Aorta (tissue), 5 donors: ENCODE data around the gene FAM20A. TPM values are rescaled to one million over a fixed set of nuclear protein-coding genes. Genes with fewer than 3 reads are reported as not detected.
"Not testable (repeated sequence)": the region's sequence is repeated elsewhere in the genome, so short reads cannot be mapped to it uniquely, and the experiment has no call there.

Source experiments
- ATAC-seq: fragments of 200-7000 bp; cut with Tn5 transposase; one replicate; pipeline ENCODE4 v1.9.1; 2022; ENCODE audit warnings: moderate library complexity; ENCODE audit not compliant: low FRiP score
- DNase-seq, 2 donors: peaks; one replicate each; pipeline ENCODE4 v3.0.0-alpha.2; 2020
- H3K27ac ChIP-seq, 2 donors: one replicate each; pipeline ENCODE4 v1.5.1; 2013; ENCODE audit warnings: low read length in 2 of 2, mild to moderate bottlenecking in 2 of 2, moderate library complexity in 2 of 2, control low read depth in 1 of 2, inconsistent platforms in 1 of 2, low read depth in 1 of 2
- H3K27me3 ChIP-seq, 2 donors: one replicate each; pipeline ENCODE4 v1.6.1; 2013; ENCODE audit warnings: control low read depth in 1 of 2, low read length in 1 of 2, mild to moderate bottlenecking in 1 of 2, moderate library complexity in 1 of 2; ENCODE audit not compliant: insufficient read depth in 2 of 2, control insufficient read depth in 1 of 2
- H3K36me3 ChIP-seq, 2 donors: one replicate each; pipeline ENCODE4 v1.6.1; 2013; ENCODE audit warnings: control low read depth in 1 of 2, low read length in 1 of 2, mild to moderate bottlenecking in 1 of 2; ENCODE audit not compliant: insufficient read depth in 2 of 2, control insufficient read depth in 1 of 2
- H3K4me1 ChIP-seq, 2 donors: one replicate each; pipeline ENCODE4 v1.6.1; 2013; ENCODE audit warnings: low read length in 2 of 2, control low read depth in 1 of 2, mild to moderate bottlenecking in 1 of 2, moderate library complexity in 1 of 2; ENCODE audit not compliant: insufficient read depth in 2 of 2, control insufficient read depth in 1 of 2
- H3K4me3 ChIP-seq, 2 donors: one replicate each; pipeline ENCODE4 v1.5.1; 2013; ENCODE audit warnings: low read length in 2 of 2, control low read depth in 1 of 2, mild to moderate bottlenecking in 1 of 2
- H3K9me3 ChIP-seq: one replicate; pipeline ENCODE4 v1.6.1; 2013; ENCODE audit warnings: mild to moderate bottlenecking, low read length; ENCODE audit not compliant: control insufficient read depth
- WGBS, 2 donors: extraction: QIAGEN DNeasy Blood & Tissue Kit; methylation state at CpG; one replicate each; pipeline ENCODE4 v1.1.7; 2013; 5-methylcytosine and 5-hydroxymethylcytosine counted together
- intact Hi-C, 2 donors: fragments of 100-400 bp; cut with DNase I; formaldehyde crosslinking; loops; one replicate each; pipeline versions ENCODE4 v1.14.2 to v1.15.0; 2022
- polyA plus RNA-seq, 2 donors: library from polyadenylated mRNA; stranded (reverse); fragments of 200-250 nt; gene quantifications; one replicate each; pipeline ENCODE4 v1.2.3, GENCODE V29; 2013
- total RNA-seq, 2 donors: library from RNA; stranded (reverse); fragmentation: NEBNext Ultra II Directional; extraction: Animal tissue kit (Norgen Biotek cat#: 25700); gene quantifications; one replicate each; pipeline ENCODE4 v1.2.1, GENCODE V29; 2021
- donor health status: healthy with polysubstance abuse.
- donor health status: Bipolar disorder and iron deficiency.
- donor health status: DM: no; HTN: no; CAD: no.
- donor health status: DM: no; HTN: no; CAD: no.
- donor health status: DM: yes; HTN: yes; CAD: no.

FAM20A gene
- total and polyA plus RNA-seq, 4 donors: 0.69 to 71.6 (median 11.2) TPM

DNA sequence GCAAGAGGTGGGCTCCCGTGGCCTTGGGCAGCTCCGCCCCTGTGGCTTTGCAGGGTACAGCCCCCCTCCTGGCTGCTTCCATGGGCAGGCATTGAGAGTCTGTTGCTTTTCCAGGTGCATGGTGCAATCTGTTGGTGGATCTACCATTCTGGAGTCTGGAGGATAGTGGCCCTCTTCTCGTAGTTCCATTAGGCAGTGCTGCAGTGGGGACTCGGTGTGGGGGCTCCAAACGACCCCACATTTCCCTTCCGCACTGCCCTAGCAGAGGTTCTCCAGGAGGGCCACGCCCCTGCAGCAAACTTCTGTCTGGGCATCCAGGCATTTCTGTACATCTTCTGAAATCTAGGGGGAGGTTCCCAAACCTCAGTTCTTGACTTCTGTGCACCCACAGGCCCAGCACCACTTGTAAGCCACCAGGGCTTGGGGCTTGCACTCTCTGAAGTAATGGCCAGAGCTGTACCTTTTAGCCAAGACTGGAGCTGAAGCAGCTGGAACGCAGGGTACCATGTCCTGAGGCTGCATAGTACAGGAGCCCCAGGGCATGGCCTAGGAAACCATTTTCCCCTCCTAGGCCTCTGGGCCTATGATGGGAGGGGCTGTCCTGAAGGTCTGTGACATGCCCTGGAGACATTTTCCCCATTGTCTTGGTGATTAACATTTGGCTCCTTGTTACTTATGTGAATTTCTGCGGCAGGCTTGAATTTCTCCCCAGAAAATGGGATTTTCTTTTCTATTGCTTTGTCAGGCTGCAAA is 82.9 kb downstream of the FAM20A start:
- H3K27me3 ChIP-seq: no peaks in the 10 kb centered on the region
- no peaks in the 10 kb centered on the region for H3K9me3 ChIP-seq
- H3K27ac ChIP-seq: no peak overlapping the region
- 93 to 95% methylated on average over 9 of the region's 9 CpGs for WGBS, 2 donors
- no peak for ATAC-seq
- intact Hi-C loops: no loop called here
- peaks cover 2 to 4% of the 10 kb centered on the region in 2 donors for H3K4me1 ChIP-seq
- DNase-seq: no peak
- H3K4me3 ChIP-seq: no peak overlapping the region
- H3K36me3 ChIP-seq: peaks cover 0 to 2% of the 10 kb centered on the region in 2 donors

DNA sequence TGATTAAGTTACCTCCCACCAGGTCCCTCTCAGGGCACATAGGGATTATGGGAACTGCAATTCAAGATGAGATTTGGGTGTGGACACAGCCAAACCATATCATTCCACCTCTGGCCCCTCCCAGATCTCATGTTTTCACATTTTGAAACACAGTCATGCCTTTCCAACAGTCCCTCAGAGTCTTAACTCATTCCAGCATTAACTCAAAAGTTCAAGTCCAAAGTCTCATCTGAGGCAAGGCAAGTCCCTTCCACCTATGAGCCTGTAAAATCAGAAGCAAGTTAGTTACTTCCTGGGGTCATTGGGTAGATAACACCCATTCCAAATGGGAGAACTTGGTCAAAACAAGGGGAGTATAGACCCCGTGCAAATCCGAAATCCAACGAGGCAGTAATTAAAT is 83.6 kb downstream of the FAM20A start:
- intact Hi-C loops, H3K4me3 ChIP-seq, H3K36me3 ChIP-seq: not testable (repeated sequence)

DNA sequence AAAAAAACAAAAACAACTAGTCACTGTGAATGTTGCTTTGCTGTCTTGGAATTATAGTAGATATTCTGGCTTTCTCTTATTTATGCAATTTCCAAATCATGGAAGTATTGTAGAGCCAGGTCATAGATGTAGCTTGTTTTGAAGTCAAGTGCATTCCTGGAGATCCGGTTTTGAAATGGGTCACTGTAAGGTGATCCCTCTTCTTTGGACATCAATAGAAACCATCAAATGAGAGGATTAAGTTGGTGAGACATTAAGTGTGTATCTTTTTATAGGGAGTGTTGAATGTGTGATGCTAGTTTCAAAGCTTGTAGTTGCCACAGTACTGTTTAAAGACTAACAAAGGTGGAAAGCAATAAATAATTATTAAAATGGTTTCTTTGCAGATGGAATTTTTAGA is 84.4 kb downstream of the FAM20A start:
- H3K27ac ChIP-seq: no peak overlapping the region
- no peaks in the 10 kb centered on the region for H3K4me1 ChIP-seq
- no peak overlapping the region for H3K4me3 ChIP-seq
- intact Hi-C loops: no loop called here
- no peaks in the 10 kb centered on the region for H3K27me3 ChIP-seq
- ATAC-seq (no peak), DNase-seq (no peak)
- no peaks in the 10 kb centered on the region for H3K9me3 ChIP-seq
- 65 to 78% methylated on average over 1 of the region's 1 CpG for WGBS, 2 donors
- no peaks in the 10 kb centered on the region for H3K36me3 ChIP-seq

More for the DNA sequence above, 83.6 kb downstream of the FAM20A start:
- not testable (repeated sequence) for H3K27me3 ChIP-seq, H3K9me3 ChIP-seq, H3K27ac ChIP-seq, ATAC-seq, DNase-seq, H3K4me1 ChIP-seq
- 91% methylated on average over 3 of the region's 3 CpGs for WGBS, 2 donors

DNA sequence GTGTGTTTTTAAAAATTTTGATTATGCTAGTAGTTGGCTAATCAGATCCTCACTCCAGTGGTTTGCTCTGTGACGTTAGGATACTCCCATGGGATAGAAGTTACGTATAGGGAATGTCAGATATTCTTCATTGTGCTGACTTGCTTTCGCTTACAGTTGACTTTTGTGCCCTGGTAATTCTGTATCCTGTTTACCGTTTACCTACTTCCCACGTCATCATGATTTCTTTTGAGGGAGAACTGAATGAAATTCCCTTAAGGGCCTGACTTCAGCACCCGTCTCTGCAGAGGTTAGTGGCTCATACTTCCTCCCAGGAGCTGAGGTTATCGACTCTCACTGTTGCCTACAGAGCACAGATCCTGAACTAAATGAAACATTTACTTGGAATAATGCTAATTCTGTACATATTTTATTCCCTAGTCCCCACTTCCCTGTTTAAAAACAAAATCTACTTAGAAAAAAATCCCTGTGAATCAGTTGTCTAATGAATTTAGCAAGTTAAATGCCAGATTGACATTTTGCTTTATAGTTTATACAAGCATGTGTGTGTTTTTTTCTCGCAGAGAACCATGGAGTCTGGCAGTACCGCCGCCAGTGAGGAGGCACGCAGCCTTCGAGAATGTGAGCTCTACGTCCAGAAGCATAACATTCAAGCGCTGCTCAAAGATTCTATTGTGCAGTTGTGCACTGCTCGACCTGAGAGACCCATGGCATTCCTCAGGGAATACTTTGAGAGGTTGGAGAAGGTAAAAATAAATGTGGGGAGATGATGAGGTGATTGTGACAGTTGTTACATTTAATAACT is 86.1 kb downstream of the FAM20A start:
- peak overlapping the region in 1 of 2 donors; percentile 49 for H3K27ac ChIP-seq
- no peak for DNase-seq
- intact Hi-C loops: loop anchor here (5.0 kb wide), 2 partner anchors 48 to 268 kb away; partner anchors contain the start of gene AMZ2 (in 1 of the 2)
- peak overlapping the region; percentile 21 to 23 for H3K4me3 ChIP-seq
- no peaks in the 10 kb centered on the region for H3K4me1 ChIP-seq
- H3K9me3 ChIP-seq: no peaks in the 10 kb centered on the region
- H3K27me3 ChIP-seq: no peaks in the 10 kb centered on the region
- no peaks in the 10 kb centered on the region for H3K36me3 ChIP-seq
- ATAC-seq: no peak
- 6 to 9% methylated on average over 15 of the region's 15 CpGs for WGBS, 2 donors

DNA sequence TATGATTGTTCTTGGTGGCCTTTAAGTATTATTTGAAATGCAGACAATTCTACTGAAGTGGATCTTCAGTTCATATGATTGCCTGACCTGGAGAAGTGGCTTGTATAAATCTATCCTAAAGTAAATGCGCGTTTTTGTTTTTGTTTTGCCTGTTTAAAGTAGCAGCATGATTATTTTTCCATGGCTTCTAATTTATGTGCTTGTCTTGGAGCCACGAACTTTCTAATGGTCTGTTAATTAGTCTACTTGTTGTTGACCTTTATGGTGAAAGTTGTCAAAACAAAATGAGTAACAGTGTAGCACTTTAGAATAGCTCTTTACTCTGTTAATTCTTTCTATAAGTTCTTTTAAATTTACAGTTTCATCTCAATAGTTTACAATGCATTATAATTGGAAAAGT is 87.2 kb downstream of the FAM20A start:
- peak overlapping the region; percentile 68 to 89 for H3K4me3 ChIP-seq
- intact Hi-C loops: loop anchor here (5.0 kb wide), 2 partner anchors 47 to 267 kb away; partner anchors contain the start of gene AMZ2 (in 1 of the 2)
- no peak for ATAC-seq
- WGBS, 2 donors: 8 to 13% methylated on average over 3 of the region's 3 CpGs
- no peaks in the 10 kb centered on the region for H3K27me3 ChIP-seq
- H3K4me1 ChIP-seq: no peaks in the 10 kb centered on the region
- H3K36me3 ChIP-seq: no peaks in the 10 kb centered on the region
- H3K9me3 ChIP-seq: no peaks in the 10 kb centered on the region
- no peak for DNase-seq
- no peak overlapping the region for H3K27ac ChIP-seq

DNA sequence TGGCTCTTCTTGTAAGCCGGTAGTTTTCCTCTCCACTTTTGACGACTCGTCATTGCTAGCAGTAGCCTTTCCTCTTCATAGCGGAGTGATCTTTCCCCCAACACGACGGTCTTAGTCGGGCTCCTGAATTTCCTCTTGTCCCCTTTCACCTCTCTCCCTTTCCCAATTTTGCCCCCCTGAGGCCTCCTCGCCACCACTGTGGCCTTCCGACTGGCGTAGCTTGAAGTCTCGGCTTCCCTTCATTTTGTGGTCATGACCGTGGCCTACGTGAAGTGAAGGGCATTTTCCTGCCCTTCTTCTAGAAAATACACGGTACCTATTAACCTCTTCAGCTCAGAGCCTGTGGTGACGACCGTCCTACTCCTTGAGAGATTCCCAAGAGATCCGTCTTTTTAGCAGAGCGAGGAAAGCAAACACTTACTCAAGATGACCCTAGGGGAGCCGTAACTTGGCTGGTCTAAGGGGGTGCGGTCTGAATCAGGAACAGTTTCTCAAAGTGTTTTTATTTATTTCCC is 88.2 kb downstream of the FAM20A start:
- ATAC-seq (peak; percentile 24), DNase-seq (no peak)
- peak overlapping the region; percentile 68 to 89 for H3K4me3 ChIP-seq
- H3K27ac ChIP-seq: peak overlapping the region; percentile 72 to 96
- H3K4me1 ChIP-seq: no peaks in the 10 kb centered on the region
- no peaks in the 10 kb centered on the region for H3K27me3 ChIP-seq
- H3K9me3 ChIP-seq: no peaks in the 10 kb centered on the region
- 0% methylated on average over 20 of the region's 20 CpGs for WGBS, 2 donors
- H3K36me3 ChIP-seq: no peaks in the 10 kb centered on the region
- intact Hi-C loops: loop anchor here (5.0 kb wide), 2 partner anchors 46 to 266 kb away; partner anchors contain the start of gene AMZ2 (in 1 of the 2)

DNA sequence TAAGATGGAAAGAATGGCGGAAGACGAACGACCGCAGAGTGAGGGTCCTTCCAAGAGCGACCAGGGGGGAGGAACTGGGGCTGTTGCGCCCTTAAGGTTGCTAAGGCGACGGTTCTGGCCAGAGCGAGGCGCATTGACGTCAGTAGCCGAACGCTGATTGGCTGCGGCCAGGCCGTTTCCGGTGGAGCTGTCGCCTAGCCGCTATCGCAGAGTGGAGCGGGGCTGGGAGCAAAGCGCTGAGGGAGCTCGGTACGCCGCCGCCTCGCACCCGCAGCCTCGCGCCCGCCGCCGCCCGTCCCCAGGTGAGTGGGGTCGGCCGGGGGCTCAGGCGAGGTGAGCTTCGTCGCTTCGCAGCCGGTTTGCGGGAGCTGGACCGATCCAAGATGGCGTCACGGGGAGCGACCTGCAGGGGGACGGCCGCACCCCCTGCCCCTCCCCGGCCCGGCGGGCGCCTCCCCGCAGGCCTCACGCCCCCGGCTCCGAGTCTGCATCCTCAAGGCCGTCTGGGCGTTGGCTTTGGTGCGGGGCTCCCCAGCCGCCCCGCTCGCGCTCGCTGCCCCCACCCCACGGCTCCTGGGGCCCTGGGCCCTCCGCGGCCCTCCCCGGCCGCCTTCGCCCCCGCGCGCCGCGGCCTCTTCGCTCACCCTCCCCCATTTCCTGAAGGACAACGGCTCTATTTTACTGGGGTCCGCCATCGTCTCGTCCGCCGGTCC is 88.8 kb downstream of the FAM20A start, which contains the start of gene PRKAR1A:
PRKAR1A (plus strand) TSS at position 184 of the 713 bp plus-strand sequence. CDS start 2,970 bp downstream, outside the sequence.
- peak; percentile 97 for ATAC-seq

More for the DNA sequence above, 88.8 kb downstream of the FAM20A start, which contains the start of gene PRKAR1A:
- Histone ChIP-seq H3K27me3 (no peaks in the 10 kb centered on the region), H3K27ac (peak within 1 kb of the TSS; percentile 72 to 96), H3K9me3 (no peaks in the 10 kb centered on the region), H3K4me1 (no peaks in the 10 kb centered on the region), H3K36me3 (no peaks in the 10 kb centered on the region), H3K4me3 (peak within 1 kb of the TSS; percentile 68 to 89)
- 0 to 1% methylated on average over 76 to 81 of the region's 81 CpGs for WGBS, 2 donors
- peak; percentile 97 to 98 for DNase-seq
- intact Hi-C loops: loop anchor here (5.0 kb wide), 2 partner anchors 45 to 265 kb away; partner anchors contain the start of gene AMZ2 (in 1 of the 2)
